Activated CD8-positive, alpha-beta T cell treated with anti-CD3 and anti-CD28 coated beads for 36 hours (primary cell): ENCODE measurements around the gene DHRS13. TPM values are rescaled to one million over a fixed set of nuclear protein-coding genes. Genes with fewer than 3 reads are reported as not detected.
"Not testable (repeated sequence)": the region's sequence is repeated elsewhere in the genome, so short reads cannot be mapped to it uniquely, and the experiment has no call there.

ENCODE experiments used
- ATAC-seq: fragments of 200-7000 bp; cut with Tn5 transposase; one replicate; pipeline ENCODE4 v1.10.0; 2021; ENCODE audit warnings: mild to moderate bottlenecking, moderate library complexity
- CTCF ChIA-PET: fragments of 350-600 bp; sonication (Branson Sonifier 250); formaldehyde crosslinking; loops from one replicate; lab custom pipeline; 2021; ENCODE audit warnings: antibody characterized with exemption; lab: Charles Lee
- POLR2A ChIA-PET: fragments of 350-600 bp; sonication (Branson Sonifier 250); formaldehyde crosslinking; loops from one replicate; lab custom pipeline; 2021; ENCODE audit warnings: antibody characterized with exemption; lab: Charles Lee
- DNase-seq: peaks from one replicate; pipeline ENCODE4 v3.0.0-alpha.2; 2020
- H3K27ac Mint-ChIP-seq: one replicate; pipeline ENCODE4 v1.8.0; 2021; ENCODE audit warnings: mild to moderate bottlenecking, mixed read lengths
- H3K27me3 Mint-ChIP-seq: one replicate; pipeline ENCODE4 v1.8.0; 2021; ENCODE audit warnings: mixed read lengths
- H3K36me3 Mint-ChIP-seq: one replicate; pipeline ENCODE4 v1.8.0; 2021; ENCODE audit warnings: low read depth, mixed read lengths
- H3K4me1 Mint-ChIP-seq: one replicate; pipeline ENCODE4 v1.8.0; 2021; ENCODE audit warnings: low read depth, mixed read lengths
- H3K4me3 Mint-ChIP-seq: one replicate; pipeline ENCODE4 v1.8.0; 2021; ENCODE audit warnings: mild to moderate bottlenecking, moderate library complexity, mixed read lengths
- H3K9me3 Mint-ChIP-seq: one replicate; pipeline ENCODE4 v1.8.0; 2021; ENCODE audit warnings: mixed read lengths
- intact Hi-C: fragments of 100-400 bp; cut with micrococcal nuclease; formaldehyde crosslinking; loops from one replicate; pipeline ENCODE4 v1.10.0; 2022
- total RNA-seq, 2 experiments: library from RNA; stranded (reverse); gene quantifications; one replicate each; pipeline ENCODE4 v1.2.3, GENCODE V29; 2021
- TF ChIP-seq, protein P1 (sequence below): fragments of 200-600 bp; IDR thresholded peaks from one replicate; pipeline ENCODE4 v1.8.0; 2022; ENCODE audit warnings: antibody characterized with exemption, mild to moderate bottlenecking

The DHRS13 gene
- total RNA-seq, 2 experiments from 2014 or later: 37.3 to 38.2 TPM

DNA sequence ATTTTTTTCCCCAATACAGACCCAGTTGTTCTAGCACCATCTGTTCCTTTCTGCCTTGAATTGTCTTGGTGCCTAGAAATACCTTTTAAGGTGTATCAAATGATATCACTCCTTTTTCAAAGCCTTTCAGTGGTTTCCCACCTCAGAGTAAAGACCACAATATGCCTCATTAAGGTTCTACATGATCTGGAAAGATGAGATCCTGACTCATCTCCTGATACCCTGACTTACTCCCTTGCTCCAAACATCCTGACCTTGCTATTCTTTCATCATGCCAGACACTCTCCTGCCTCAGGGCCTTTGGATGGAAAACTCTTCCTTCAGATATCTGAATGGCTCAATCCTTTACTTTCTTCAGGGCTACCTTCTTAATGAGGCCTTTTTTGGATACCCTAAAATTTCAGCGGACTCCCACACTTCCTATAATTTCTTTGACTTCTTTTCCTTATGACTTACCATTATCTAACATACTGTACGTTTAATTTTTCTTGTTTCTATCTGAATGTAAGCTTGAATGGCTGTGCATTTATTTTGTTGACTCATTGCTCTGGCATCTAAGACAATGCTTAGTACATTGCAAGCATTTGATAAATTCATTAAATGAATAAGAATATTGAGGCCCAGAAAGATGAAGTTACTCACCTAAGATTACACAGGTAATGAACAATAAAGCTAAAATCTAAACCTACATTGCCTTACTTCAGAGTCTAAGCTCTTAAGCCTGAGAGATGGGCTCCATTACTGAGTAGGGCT is 24.5 kb downstream of the DHRS13 start:
- ATAC-seq (peak; percentile 40), DNase-seq (no peak)
- H3K9me3 Mint-ChIP-seq: no peaks in the 10 kb centered on the region
- peaks cover 23% of the 10 kb centered on the region for H3K36me3 Mint-ChIP-seq
- H3K4me1 Mint-ChIP-seq: peaks cover 29% of the 10 kb centered on the region
- ChIA-PET POLR2A (interaction anchor here (0.5 to 1.8 kb wide), 5 partner anchors 9 to 72 kb away, joined by 3 to 6 read pairs (median 4); partner anchors contain the start of gene FLOT2), CTCF (interaction anchor here (1.2 to 2.3 kb wide), 6 partner anchors 15 to 168 kb away, joined by 3 to 21 read pairs (median 5); no protein-coding TSS in a partner anchor)
- intact Hi-C loops: loop anchor here (10.0 kb wide), 1 partner anchor 64 kb away; no protein-coding TSS in a partner anchor
- H3K27ac Mint-ChIP-seq: no peak overlapping the region
- no peaks in the 10 kb centered on the region for H3K27me3 Mint-ChIP-seq
- TF ChIP-seq, protein P1, sequence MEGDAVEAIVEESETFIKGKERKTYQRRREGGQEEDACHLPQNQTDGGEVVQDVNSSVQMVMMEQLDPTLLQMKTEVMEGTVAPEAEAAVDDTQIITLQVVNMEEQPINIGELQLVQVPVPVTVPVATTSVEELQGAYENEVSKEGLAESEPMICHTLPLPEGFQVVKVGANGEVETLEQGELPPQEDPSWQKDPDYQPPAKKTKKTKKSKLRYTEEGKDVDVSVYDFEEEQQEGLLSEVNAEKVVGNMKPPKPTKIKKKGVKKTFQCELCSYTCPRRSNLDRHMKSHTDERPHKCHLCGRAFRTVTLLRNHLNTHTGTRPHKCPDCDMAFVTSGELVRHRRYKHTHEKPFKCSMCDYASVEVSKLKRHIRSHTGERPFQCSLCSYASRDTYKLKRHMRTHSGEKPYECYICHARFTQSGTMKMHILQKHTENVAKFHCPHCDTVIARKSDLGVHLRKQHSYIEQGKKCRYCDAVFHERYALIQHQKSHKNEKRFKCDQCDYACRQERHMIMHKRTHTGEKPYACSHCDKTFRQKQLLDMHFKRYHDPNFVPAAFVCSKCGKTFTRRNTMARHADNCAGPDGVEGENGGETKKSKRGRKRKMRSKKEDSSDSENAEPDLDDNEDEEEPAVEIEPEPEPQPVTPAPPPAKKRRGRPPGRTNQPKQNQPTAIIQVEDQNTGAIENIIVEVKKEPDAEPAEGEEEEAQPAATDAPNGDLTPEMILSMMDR: no peak
- H3K4me3 Mint-ChIP-seq: no peak overlapping the region

DNA sequence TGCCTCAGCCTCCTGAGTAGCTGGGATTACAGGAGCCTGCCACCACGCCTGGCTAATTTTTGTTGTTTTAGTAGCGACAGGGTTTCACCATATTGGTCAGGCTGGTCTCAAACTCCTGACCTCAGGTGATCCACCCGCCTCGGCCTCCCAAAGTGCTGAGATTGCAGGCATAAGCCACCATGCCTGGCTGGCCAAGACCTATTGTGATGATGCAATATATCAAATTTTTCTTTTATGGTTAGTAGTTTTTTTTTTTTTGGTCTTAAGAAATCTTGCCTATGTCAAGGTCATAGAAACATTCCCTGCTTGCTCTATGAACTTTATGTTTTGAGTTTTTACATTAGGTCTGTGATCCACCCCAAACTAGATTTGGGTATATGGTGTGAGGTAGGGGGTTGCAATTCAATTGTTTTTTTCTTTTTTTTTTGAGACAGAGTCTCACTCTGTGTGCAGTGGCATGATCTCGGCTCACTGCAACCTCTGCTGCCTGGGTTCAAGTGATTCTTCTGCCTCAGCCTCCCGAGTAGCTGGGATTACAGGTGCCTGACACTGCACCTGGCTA is 25.6 kb downstream of the DHRS13 start:
- not testable (repeated sequence) for H3K27ac Mint-ChIP-seq, H3K4me3 Mint-ChIP-seq, H3K9me3 Mint-ChIP-seq, DNase-seq, H3K27me3 Mint-ChIP-seq, ATAC-seq
- ChIA-PET POLR2A (interaction anchor here (0.8 to 1.4 kb wide), 3 partner anchors 8 to 16 kb away, joined by 3 to 4 read pairs (median 3); no protein-coding TSS in a partner anchor), CTCF (interaction anchor here (2.1 to 2.3 kb wide), 2 partner anchors 113 to 114 kb away, joined by 7 to 21 read pairs; no protein-coding TSS in a partner anchor)
- peaks cover 30% of the 10 kb centered on the region for H3K4me1 Mint-ChIP-seq
- H3K36me3 Mint-ChIP-seq: peaks cover 22% of the 10 kb centered on the region
- intact Hi-C loops: loop anchor here (10.0 kb wide), 1 partner anchor 62 kb away; no protein-coding TSS in a partner anchor

DNA sequence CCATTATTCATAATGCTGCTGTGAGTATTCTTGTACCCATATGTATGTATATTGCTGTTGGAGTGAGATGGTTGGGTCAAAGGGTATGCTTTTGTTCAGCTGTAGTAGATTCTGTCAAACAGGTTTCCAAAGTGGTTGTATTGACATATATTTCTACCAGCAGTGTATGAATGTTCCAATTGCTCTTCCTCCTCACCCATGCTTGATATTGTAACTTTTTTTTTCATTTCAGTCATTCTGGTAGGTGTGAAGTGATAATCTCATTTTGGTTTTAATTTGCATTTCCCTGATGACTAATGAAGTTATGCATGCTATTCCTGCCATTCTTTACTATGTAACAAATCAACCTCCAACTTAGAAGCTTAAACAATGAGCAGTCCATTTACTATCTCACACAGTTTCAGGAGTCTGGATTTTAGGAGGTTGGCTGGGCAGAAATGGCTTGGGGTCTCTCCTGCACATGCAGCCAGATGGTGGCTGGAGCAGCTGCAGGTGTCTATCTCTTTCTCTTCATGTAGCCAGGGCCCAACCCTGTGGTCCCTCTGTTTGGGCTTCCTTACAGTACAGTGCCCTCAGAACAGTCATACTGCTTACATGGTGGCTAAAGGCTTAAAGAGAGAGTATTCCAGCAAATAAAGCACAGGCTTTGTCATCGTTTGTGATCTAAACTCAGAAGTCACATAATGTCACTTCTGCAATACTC is 26.9 kb downstream of the DHRS13 start:
- Mint-ChIP-seq H3K9me3 (no peaks in the 10 kb centered on the region), H3K27me3 (no peaks in the 10 kb centered on the region), H3K4me3 (no peak overlapping the region), H3K27ac (peak overlapping the region; percentile 47), H3K4me1 (peaks cover 40% of the 10 kb centered on the region), H3K36me3 (peaks cover 17% of the 10 kb centered on the region)
- ATAC-seq (peak; percentile 48), DNase-seq (peak; percentile 40)
- ChIA-PET POLR2A (interaction anchor here (1.0 to 1.7 kb wide), 4 partner anchors 17 to 150 kb away, joined by 3 to 5 read pairs (median 4); partner anchors contain the start of genes FAM222B and TLCD1), CTCF (interaction anchor here (1.0 to 2.1 kb wide), 4 partner anchors 27 to 149 kb away, joined by 3 to 7 read pairs (median 3); no protein-coding TSS in a partner anchor)
- intact Hi-C loops: loop anchor here (1.0 to 10.0 kb wide), 2 partner anchors 50 to 61 kb away; no protein-coding TSS in a partner anchor
- TF ChIP-seq, protein P1: no peak

DNA sequence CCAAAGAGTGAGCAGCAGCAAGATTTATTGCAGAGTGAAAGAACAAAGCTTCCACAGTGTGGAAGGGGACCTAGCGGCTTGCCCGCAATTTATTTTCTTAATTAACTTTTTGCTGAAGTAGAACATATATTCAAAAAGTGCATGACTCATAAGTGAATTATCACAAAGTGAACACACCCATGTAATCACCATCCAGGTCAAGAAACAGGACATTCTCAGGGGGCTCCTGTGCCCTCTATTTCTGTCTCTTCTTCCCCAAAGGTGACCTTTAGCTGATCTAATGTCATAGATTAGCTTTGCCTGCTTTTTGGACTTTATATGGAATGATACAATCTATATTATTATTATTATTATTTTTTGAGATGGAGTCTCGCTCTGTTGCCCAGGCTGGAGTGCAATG is 28.1 kb downstream of the DHRS13 start:
- Mint-ChIP-seq H3K36me3 (peaks cover 13% of the 10 kb centered on the region), H3K9me3 (no peaks in the 10 kb centered on the region), H3K4me1 (peaks cover 43% of the 10 kb centered on the region), H3K27me3 (no peaks in the 10 kb centered on the region), H3K27ac (no peak overlapping the region), H3K4me3 (no peak overlapping the region)
- ATAC-seq (no peak), DNase-seq (no peak)
- intact Hi-C loops: loop anchor here (10.0 kb wide), 1 partner anchor 60 kb away; no protein-coding TSS in a partner anchor
- TF ChIP-seq, protein P1: no peak
- ChIA-PET CTCF (interaction anchor here (0.9 to 1.5 kb wide), 5 partner anchors 26 to 148 kb away, joined by 3 to 5 read pairs (median 3); no protein-coding TSS in a partner anchor), POLR2A (interaction anchor here (1.0 to 1.7 kb wide), 3 partner anchors 33 to 149 kb away, joined by 4 to 5 read pairs (median 5); partner anchors contain the start of genes FAM222B and TLCD1)

DNA sequence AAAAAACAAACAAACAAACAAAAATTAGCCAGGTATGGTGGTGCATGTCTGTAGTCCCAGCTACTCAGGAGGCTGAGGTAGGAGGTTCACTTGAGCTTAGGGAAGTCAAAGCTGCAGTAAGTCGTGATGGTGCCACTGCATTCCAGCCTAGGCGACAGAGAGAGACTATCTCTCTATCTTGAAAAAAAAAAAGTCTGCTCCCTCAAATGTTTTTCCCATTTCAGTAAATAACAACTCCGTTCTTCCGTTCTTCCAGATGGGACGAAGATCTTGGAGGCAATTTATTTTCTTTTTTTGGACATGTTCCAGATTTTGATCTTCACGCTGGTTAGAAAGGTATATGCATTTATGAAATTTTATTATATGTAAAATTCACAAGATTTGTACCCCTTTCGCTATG is 29.0 kb downstream of the DHRS13 start:
- ATAC-seq: no peak
- Mint-ChIP-seq H3K4me1 (peaks cover 43% of the 10 kb centered on the region), H3K36me3 (peaks cover 7% of the 10 kb centered on the region), H3K4me3 (no peak overlapping the region), H3K27ac (no peak overlapping the region), H3K9me3 (no peaks in the 10 kb centered on the region), H3K27me3 (no peaks in the 10 kb centered on the region)
- ChIA-PET CTCF (no interaction called here), POLR2A (no interaction called here)
- intact Hi-C loops: loop anchor here (10.0 kb wide), 1 partner anchor 59 kb away; no protein-coding TSS in a partner anchor
- no peak for DNase-seq
- TF ChIP-seq, protein P1: no peak
